Activated CD4-positive, alpha-beta T cell treated with anti-CD3 and anti-CD28 coated beads for 1 hour (primary cell): ENCODE results near the gene HS6ST3.
"Not testable (repeated sequence)": the region's sequence is repeated elsewhere in the genome, so short reads cannot be mapped to it uniquely, and the experiment has no call there.

Experiments used
- DNase-seq: peaks from one replicate; pipeline ENCODE4 v3.0.0-alpha.2; 2020

HS6ST3 gene

GRCh38 chr13:96460609-96461008 lies 370.7 kb downstream of the HS6ST3 start:
- no peak for DNase-seq

- DNase-seq, result no peak
Observed at GRCh38 chr13:96473526-96474180, 383.7 kb downstream of the HS6ST3 start.

- DNase-seq, result no peak
Observed at GRCh38 chr13:96474181-96474557, 384.3 kb downstream of the HS6ST3 start.

- no peak for DNase-seq
Observed at GRCh38 chr13:96475103-96475502, 385.2 kb downstream of the HS6ST3 start.

- no peak for DNase-seq
Observed at GRCh38 chr13:96481482-96481881, 391.6 kb downstream of the HS6ST3 start.

GRCh38 chr13:96490496-96490989 lies 400.6 kb downstream of the HS6ST3 start:
- DNase-seq, result no peak

GRCh38 chr13:96491103-96491502 lies 401.2 kb downstream of the HS6ST3 start:
- no peak for DNase-seq

GRCh38 chr13:96492766-96493165 lies 402.9 kb downstream of the HS6ST3 start:
- no peak for DNase-seq

- DNase-seq, result no peak
Observed at GRCh38 chr13:96499656-96500055, 409.7 kb downstream of the HS6ST3 start.

GRCh38 chr13:96500953-96501352 lies 411.0 kb downstream of the HS6ST3 start:
- no peak for DNase-seq

- DNase-seq, result no peak
Observed at GRCh38 chr13:96503481-96503880, 413.6 kb downstream of the HS6ST3 start.

- DNase-seq, result no peak
Observed at GRCh38 chr13:96511587-96511986, 421.7 kb downstream of the HS6ST3 start.

GRCh38 chr13:96519380-96519779 lies 429.5 kb downstream of the HS6ST3 start:
- DNase-seq, result no peak

GRCh38 chr13:96524398-96525020 lies 434.6 kb downstream of the HS6ST3 start:
- not testable (repeated sequence) for DNase-seq

- DNase-seq, result no peak
Observed at GRCh38 chr13:96525715-96526114, 435.8 kb downstream of the HS6ST3 start.

GRCh38 chr13:96527497-96527896 lies 437.6 kb downstream of the HS6ST3 start:
- DNase-seq, result no peak

- DNase-seq, result no peak
Observed at GRCh38 chr13:96532804-96533203, 442.9 kb downstream of the HS6ST3 start.

GRCh38 chr13:96533408-96533807 lies 443.5 kb downstream of the HS6ST3 start:
- no peak for DNase-seq

- no peak for DNase-seq
Observed at GRCh38 chr13:96539791-96540190, 449.9 kb downstream of the HS6ST3 start.

GRCh38 chr13:96540670-96541069 lies 450.8 kb downstream of the HS6ST3 start:
- no peak for DNase-seq

GRCh38 chr13:96542986-96543385 lies 453.1 kb downstream of the HS6ST3 start:
- DNase-seq, result no peak

- DNase-seq, result no peak
Observed at GRCh38 chr13:96544957-96545356, 455.1 kb downstream of the HS6ST3 start.

GRCh38 chr13:96546463-96546862 lies 456.6 kb downstream of the HS6ST3 start:
- no peak for DNase-seq

GRCh38 chr13:96551546-96551945 lies 461.6 kb downstream of the HS6ST3 start:
- no peak for DNase-seq

- DNase-seq, result no peak
Observed at GRCh38 chr13:96552559-96552958, 462.7 kb downstream of the HS6ST3 start.
